HepG2 (cell line): ENCODE data around the gene CISD3. TPM values are rescaled to one million over a fixed set of nuclear protein-coding genes. Genes with fewer than 3 reads are reported as not detected.

Source experiments
- AKAP8 ChIP-seq: sonication (generic); formaldehyde crosslinking; IDR thresholded peaks from 2 replicates; pipeline ENCODE4 v1.5.1; 2020; ENCODE audit warnings: mild to moderate bottlenecking, missing genetic modification reagents
- CTCF ChIP-seq: sonication (generic); formaldehyde crosslinking; IDR thresholded peaks from 2 replicates; pipeline ENCODE4 v1.5.0; 2020; ENCODE audit warnings: mild to moderate bottlenecking, missing genetic modification reagents, moderate library complexity
- IKZF4 ChIP-seq: sonication (generic); formaldehyde crosslinking; IDR thresholded peaks from 2 replicates; pipeline ENCODE4 v1.5.1; 2020; ENCODE audit warnings: borderline replicate concordance, mild to moderate bottlenecking, low read depth, missing genetic modification reagents; ENCODE audit errors: not compliant biosample characterization
- KAT8 ChIP-seq: IDR thresholded peaks from 2 replicates; pipeline ENCODE4 v1.6.1; 2016; ENCODE audit warnings: missing genetic modification reagents, missing compliant biosample characterization
- MED1 ChIP-seq: sonication (generic); formaldehyde crosslinking; IDR thresholded peaks from 2 replicates; pipeline ENCODE4 v1.4.0; 2020; ENCODE audit warnings: missing genetic modification reagents
- MLX ChIP-seq: IDR thresholded peaks from 2 replicates; pipeline ENCODE4 v1.6.1; 2016
- NFYC ChIP-seq: IDR thresholded peaks from 2 replicates; pipeline ENCODE4 v1.6.1; 2016; ENCODE audit warnings: missing genetic modification reagents, missing compliant biosample characterization
- SATB2 ChIP-seq: sonication (generic); formaldehyde crosslinking; IDR thresholded peaks from 2 replicates; pipeline ENCODE4 v1.5.0; 2020; ENCODE audit warnings: missing genetic modification reagents
- SNAI1 ChIP-seq: sonication (generic); formaldehyde crosslinking; IDR thresholded peaks from 2 replicates; pipeline ENCODE4 v1.5.0; 2020; ENCODE audit warnings: mild to moderate bottlenecking, missing genetic modification reagents, borderline replicate concordance
- TCF12 ChIP-seq, 2 experiments: fragments of 450-650 bp in 1 of 2; sonication (generic) in 1 of 2; formaldehyde crosslinking in 1 of 2; IDR thresholded peaks; 2 replicates each; pipeline versions ENCODE4 v1.6.1 to v1.8.0; 2017 to 2022; ENCODE audit warnings: antibody characterized with exemption in 1 of 2, mild to moderate bottlenecking in 1 of 2, missing genetic modification reagents in 1 of 2, moderate library complexity in 1 of 2
- ZBTB3 ChIP-seq: sonication (generic); formaldehyde crosslinking; IDR thresholded peaks from 2 replicates; pipeline ENCODE4 v1.4.0; 2020; ENCODE audit warnings: low read depth, mild to moderate bottlenecking, moderate library complexity, missing genetic modification reagents, borderline replicate concordance
- ZFYVE20 ChIP-seq: sonication (generic); formaldehyde crosslinking; IDR thresholded peaks from 2 replicates; pipeline ENCODE4 v1.8.0; 2023; ENCODE audit warnings: low read depth, mild to moderate bottlenecking, moderate library complexity, missing genetic modification reagents, borderline replicate concordance
- ZNF207 ChIP-seq: fragments of 450-650 bp; IDR thresholded peaks from 2 replicates; pipeline ENCODE4 v1.6.1; 2016; ENCODE audit warnings: antibody characterized with exemption, borderline replicate concordance
- ZNF430 ChIP-seq: sonication (generic); formaldehyde crosslinking; IDR thresholded peaks from 2 replicates; pipeline ENCODE4 v1.9.0; 2021; ENCODE audit warnings: mild to moderate bottlenecking, missing genetic modification reagents
- ZNF709 ChIP-seq: sonication (generic); formaldehyde crosslinking; IDR thresholded peaks from 2 replicates; pipeline ENCODE4 v1.5.0; 2020; ENCODE audit warnings: mild to moderate bottlenecking, missing genetic modification reagents
- polyA plus RNA-seq, 8 experiments: library from polyadenylated mRNA; depleted of rRNA in 3 of 8; stranded (reverse) in 7 of 8; unstranded in 1 of 8; fragments of >200 nt; fragmentation: Illumina TruSeq in 4 of 8; extraction: Trizol in 4 of 8; gene quantifications; 2 replicates each; pipeline versions ENCODE4 v1.2.1 to v1.2.3, GENCODE V29; 2011 to 2016; ENCODE audit warnings: low read depth in 4 of 8, missing spikeins in 1 of 8, mixed read lengths in 1 of 8; ENCODE audit not compliant: insufficient read depth in 1 of 8
- total RNA-seq, 5 experiments: library from RNA; depleted of rRNA; stranded (reverse); fragments of >200 nt; fragmentation: Illumina TruSeq; extraction: Trizol; gene quantifications; 2 replicates each; pipeline ENCODE4 v1.2.3, GENCODE V29; 2016; ENCODE audit warnings: low read depth in 1 of 5
- TF ChIP-seq, protein P1 (sequence below): sonication (generic); formaldehyde crosslinking; IDR thresholded peaks from 2 replicates; pipeline ENCODE4 v1.4.0; 2020; ENCODE audit warnings: missing genetic modification reagents, borderline replicate concordance
- TF ChIP-seq, protein P2 (sequence below): sonication (generic); formaldehyde crosslinking; IDR thresholded peaks from 2 replicates; pipeline ENCODE4 v1.4.0; 2020; ENCODE audit warnings: missing genetic modification reagents, mild to moderate bottlenecking, borderline replicate concordance
- TF ChIP-seq, protein P3 (sequence below): sonication (generic); formaldehyde crosslinking; IDR thresholded peaks from 2 replicates; pipeline ENCODE4 v1.4.0; 2020; ENCODE audit warnings: missing genetic modification reagents

CISD3 gene
- total and polyA plus RNA-seq, 2 of the 13 experiments (the other 11 are each of a cell fraction or from before 2014, with no cell fraction given): 30.0 to 34.1 TPM

DNA sequence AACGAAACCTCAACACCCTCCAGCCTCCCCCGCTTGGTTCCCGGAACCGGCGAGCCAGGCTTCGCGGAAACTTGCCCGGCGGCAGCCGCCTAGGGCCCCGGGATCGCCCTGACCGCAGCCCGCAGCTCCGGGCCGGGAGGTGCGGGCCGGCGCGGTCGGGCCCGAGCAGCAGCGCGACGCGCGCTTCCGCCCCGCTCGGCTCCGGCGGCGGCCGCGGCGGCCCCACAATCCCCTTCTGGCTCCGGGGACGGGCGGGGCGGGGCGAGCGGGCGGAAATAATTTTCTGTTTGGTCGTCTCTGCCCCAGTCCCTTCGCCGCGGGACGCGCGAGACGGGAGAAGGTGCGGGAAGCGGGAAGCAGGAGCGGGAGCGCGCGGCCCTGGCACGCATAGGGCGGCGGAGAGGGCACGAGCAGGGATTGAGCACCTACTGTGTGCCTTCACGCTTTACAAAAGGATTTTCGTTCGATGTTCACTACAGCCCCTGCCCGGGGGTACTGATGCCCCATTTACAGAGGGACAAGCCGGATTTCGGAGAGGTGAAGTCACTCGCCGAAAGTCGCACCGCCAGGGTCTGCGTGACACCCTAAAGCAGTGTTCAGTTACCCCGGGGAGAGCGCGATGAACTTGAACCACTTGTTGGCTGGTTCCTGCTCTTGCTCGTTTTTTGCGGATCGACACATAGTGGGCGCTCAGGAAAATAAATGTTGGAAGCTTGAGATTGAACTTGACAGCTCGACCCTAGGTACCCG, 27.8 kb upstream of the CISD3 start (continued):
- TF ChIP-seq MLX (CRISPR knock-in tag) (0 out of 2 replicates have a peak, but pooled peaks have one; percentile 19), ZBTB3 (no peak), ZNF207 (no peak), TCF12 (IDR thresholded peaks at IDR 0.05) (no peak), TCF12 (CRISPR knock-in tag; IDR thresholded peaks at IDR 0.05) (peak; percentile 85), KAT8 (peak; percentile 88), MED1 (CRISPR knock-in tag) (peak; percentile 92), NFYC (CRISPR knock-in tag) (peak; percentile 66), ZNF709 (CRISPR knock-in tag) (peak; percentile 79), AKAP8 (CRISPR knock-in tag) (peak; percentile 95), SATB2 (CRISPR knock-in tag) (0 out of 2 replicates have a peak, but pooled peaks have one; percentile 30), ZFYVE20 (CRISPR knock-in tag) (peak; percentile 67; the same call in 1 of the 2 replicates), SNAI1 (peak; percentile 85), ZNF430 (CRISPR knock-in tag) (0 out of 2 replicates have a peak, but pooled peaks have one; percentile 19), IKZF4 (CRISPR knock-in tag) (peak; percentile 42), CTCF (CRISPR knock-in tag) (0 out of 2 replicates have a peak, but pooled peaks have one; percentile 2)
- TF ChIP-seq, protein P1, sequence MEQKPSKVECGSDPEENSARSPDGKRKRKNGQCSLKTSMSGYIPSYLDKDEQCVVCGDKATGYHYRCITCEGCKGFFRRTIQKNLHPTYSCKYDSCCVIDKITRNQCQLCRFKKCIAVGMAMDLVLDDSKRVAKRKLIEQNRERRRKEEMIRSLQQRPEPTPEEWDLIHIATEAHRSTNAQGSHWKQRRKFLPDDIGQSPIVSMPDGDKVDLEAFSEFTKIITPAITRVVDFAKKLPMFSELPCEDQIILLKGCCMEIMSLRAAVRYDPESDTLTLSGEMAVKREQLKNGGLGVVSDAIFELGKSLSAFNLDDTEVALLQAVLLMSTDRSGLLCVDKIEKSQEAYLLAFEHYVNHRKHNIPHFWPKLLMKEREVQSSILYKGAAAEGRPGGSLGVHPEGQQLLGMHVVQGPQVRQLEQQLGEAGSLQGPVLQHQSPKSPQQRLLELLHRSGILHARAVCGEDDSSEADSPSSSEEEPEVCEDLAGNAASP (CRISPR knock-in tag): peak; percentile 57; the same call in 1 of the 2 replicates
- TF ChIP-seq, protein P2, sequence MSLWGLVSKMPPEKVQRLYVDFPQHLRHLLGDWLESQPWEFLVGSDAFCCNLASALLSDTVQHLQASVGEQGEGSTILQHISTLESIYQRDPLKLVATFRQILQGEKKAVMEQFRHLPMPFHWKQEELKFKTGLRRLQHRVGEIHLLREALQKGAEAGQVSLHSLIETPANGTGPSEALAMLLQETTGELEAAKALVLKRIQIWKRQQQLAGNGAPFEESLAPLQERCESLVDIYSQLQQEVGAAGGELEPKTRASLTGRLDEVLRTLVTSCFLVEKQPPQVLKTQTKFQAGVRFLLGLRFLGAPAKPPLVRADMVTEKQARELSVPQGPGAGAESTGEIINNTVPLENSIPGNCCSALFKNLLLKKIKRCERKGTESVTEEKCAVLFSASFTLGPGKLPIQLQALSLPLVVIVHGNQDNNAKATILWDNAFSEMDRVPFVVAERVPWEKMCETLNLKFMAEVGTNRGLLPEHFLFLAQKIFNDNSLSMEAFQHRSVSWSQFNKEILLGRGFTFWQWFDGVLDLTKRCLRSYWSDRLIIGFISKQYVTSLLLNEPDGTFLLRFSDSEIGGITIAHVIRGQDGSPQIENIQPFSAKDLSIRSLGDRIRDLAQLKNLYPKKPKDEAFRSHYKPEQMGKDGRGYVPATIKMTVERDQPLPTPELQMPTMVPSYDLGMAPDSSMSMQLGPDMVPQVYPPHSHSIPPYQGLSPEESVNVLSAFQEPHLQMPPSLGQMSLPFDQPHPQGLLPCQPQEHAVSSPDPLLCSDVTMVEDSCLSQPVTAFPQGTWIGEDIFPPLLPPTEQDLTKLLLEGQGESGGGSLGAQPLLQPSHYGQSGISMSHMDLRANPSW (CRISPR knock-in tag): no peak
- TF ChIP-seq, protein P3, sequence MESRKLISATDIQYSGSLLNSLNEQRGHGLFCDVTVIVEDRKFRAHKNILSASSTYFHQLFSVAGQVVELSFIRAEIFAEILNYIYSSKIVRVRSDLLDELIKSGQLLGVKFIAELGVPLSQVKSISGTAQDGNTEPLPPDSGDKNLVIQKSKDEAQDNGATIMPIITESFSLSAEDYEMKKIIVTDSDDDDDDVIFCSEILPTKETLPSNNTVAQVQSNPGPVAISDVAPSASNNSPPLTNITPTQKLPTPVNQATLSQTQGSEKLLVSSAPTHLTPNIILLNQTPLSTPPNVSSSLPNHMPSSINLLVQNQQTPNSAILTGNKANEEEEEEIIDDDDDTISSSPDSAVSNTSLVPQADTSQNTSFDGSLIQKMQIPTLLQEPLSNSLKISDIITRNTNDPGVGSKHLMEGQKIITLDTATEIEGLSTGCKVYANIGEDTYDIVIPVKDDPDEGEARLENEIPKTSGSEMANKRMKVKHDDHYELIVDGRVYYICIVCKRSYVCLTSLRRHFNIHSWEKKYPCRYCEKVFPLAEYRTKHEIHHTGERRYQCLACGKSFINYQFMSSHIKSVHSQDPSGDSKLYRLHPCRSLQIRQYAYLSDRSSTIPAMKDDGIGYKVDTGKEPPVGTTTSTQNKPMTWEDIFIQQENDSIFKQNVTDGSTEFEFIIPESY (CRISPR knock-in tag): no peak
